Body of pancreas (tissue), 4 donors: ENCODE results near the gene HLA-DRB5.
"Not testable (repeated sequence)": the region's sequence is repeated elsewhere in the genome, so short reads cannot be mapped to it uniquely, and the experiment has no call there.

ENCODE experiments used
- POLR2A ChIP-seq, 3 donors: fragments of 450-650 bp; IDR thresholded peaks; one replicate each; pipeline ENCODE4 v1.6.1; 2016; ENCODE audit warnings: antibody characterized with exemption in 3 of 3, mild to moderate bottlenecking in 2 of 3
- TF ChIP-seq, protein P1 (sequence below), 7 experiments: fragments of 450-650 bp in 4 of 7; fragments of 200-600 bp in 3 of 7; sonication (generic) in 3 of 7; IDR thresholded peaks; one replicate each; pipeline ENCODE4 v1.5.1; 2016 to 2019; ENCODE audit warnings: antibody characterized with exemption in 7 of 7

DNA sequence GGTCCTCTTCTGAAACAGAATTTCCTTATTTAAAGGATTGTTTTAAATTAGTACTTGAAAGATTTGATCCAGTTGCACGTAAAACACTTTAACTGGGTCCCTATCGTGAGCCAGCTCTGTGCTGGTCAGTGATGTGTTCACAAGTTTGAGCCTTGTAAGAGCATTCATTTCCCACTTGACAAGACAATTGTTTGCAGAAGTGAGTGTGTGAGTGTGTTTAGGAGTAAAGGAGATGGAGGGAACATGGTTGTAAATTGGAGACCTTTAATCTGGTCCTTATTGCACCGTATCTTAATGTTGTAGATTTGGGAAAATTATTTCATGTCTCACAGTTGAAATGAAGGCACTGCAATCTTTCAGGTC, 325 bp upstream of the HLA-DRB5 start:
- TF ChIP-seq, protein P1, sequence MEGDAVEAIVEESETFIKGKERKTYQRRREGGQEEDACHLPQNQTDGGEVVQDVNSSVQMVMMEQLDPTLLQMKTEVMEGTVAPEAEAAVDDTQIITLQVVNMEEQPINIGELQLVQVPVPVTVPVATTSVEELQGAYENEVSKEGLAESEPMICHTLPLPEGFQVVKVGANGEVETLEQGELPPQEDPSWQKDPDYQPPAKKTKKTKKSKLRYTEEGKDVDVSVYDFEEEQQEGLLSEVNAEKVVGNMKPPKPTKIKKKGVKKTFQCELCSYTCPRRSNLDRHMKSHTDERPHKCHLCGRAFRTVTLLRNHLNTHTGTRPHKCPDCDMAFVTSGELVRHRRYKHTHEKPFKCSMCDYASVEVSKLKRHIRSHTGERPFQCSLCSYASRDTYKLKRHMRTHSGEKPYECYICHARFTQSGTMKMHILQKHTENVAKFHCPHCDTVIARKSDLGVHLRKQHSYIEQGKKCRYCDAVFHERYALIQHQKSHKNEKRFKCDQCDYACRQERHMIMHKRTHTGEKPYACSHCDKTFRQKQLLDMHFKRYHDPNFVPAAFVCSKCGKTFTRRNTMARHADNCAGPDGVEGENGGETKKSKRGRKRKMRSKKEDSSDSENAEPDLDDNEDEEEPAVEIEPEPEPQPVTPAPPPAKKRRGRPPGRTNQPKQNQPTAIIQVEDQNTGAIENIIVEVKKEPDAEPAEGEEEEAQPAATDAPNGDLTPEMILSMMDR (IDR thresholded peaks at IDR 0.05) = not testable (repeated sequence)
- TF ChIP-seq POLR2A (IDR thresholded peaks at IDR 0.05) = not testable (repeated sequence)
